ENCODE measurements around the gene LMAN2. TPM values are rescaled to one million over a fixed set of nuclear protein-coding genes. Genes with fewer than 3 reads are reported as not detected.
"Not testable (repeated sequence)": the region's sequence is repeated elsewhere in the genome, so short reads cannot be mapped to it uniquely, and the experiment has no call there.

LMAN2 gene
- total and polyA plus RNA-seq, 10 donors: 50.1 to 211 (median 98.1) TPM

DNA sequence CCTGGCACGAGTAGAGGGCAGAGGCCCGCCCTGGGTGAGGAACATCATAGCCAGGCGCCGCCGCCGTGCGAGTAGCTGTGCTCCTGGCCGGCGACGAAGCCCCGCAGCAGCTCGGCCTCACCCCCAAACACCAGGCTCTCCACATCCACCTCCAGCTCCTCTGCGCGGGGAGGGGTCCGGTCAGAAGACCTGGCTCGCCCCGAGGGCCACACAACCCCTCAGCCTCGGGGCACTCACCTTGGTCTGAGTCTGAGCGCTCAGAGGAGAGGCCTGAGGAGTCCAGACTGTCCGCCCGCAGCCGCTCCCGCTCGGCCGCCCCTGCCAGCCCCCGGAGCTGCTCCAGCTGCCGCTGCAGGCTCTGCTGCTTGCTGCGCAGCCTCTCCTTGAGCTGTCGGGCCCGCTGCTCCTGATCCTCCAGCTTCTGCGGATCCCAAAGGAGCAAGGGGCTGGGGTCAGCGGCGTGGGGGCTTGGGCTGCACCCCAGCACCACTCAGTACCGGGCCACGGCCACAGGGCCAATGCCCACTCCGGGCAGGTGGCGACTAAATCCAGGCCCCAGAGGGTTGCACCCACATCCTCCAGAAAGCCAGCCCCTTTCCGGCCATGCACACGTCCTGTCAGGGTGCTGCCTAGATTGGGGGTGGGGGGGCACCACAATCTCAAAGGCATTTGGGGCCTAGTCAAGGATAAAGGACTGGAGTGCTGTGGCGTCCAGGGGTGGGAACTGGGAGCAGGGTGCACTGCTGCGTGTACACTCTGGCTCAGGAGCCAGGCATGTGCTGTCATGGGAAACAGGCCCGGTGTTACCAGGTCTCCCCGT lies 43.7 kb downstream of the LMAN2 start:
- no peaks in the 10 kb centered on the region for H3K9me3 ChIP-seq
- no peaks in the 10 kb centered on the region for H3K27me3 ChIP-seq (replicated peaks in 1 of 7)
- peak overlapping the region; percentile 36 to 94 (median 91) for H3K27ac ChIP-seq
- peaks cover 0 to 45% (median 26%) of the 10 kb centered on the region in 6 donors for H3K36me3 ChIP-seq
- intact Hi-C loops (cut with DNase I; ENCODE audit: low total_unique reads): loop anchor here (10.0 kb wide), 1 partner anchor 193 kb away; no protein-coding TSS in a partner anchor
- peak; percentile 91 for DNase-seq
- WGBS, 5 donors: 57 to 83% (median 68%) methylated on average over 21 to 43 of the region's 43 CpGs
- TF ChIP-seq POLR2AphosphoS5 (IDR thresholded peaks at IDR 0.05): peak; percentile 49 to 81 (median 57)
- TF ChIP-seq POLR2A (IDR thresholded peaks at IDR 0.05): no peak
- H3K4me3 ChIP-seq: peak overlapping the region in 6 of 8 donors; percentile 18 to 97 (median 68)
- peaks cover 47 to 95% (median 91%) of the 10 kb centered on the region in 6 donors for H3K4me1 ChIP-seq

DNA sequence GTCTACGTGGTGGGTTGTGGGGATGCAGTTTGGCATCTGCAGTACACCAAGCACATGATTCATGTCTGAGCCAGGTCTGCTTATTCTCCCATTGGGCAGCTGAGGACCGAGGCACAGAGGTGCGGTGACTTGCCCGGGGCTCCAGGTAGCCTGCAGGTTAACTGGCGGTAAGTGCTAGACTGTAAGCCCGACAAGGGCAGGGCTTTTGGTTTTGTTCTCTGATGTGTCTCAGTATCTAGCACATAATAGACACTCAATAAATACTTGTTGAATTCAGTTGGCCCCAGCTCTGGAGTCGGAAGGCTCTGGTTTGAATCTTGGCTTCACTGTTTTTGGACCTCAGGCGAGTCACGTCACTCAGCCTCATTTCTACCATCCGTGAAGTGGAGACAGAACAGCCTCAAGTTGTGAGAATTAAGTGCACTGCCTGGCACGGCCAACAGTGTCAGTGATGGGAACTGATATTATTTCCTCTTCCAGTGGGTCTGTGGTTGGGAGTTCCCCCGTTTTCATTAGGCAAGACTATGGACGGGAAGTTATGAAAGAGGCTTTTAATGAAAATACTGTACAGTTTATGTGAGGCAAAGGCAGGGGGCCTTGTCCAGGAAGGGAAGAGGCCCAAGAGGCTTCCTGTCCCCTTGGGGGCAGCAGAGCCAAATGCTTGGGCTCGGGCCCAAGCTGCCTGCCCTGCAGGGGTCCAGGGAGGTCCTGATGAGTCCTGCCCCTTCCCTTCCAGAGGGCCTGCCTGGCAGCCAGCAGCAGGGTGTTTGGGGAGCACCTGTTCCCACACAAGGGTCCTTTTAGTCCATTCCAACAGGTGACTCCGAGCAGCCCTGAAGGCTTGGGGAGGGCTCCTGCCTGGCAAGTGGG lies 44.6 kb downstream of the LMAN2 start:
- H3K4me1 ChIP-seq: peaks cover 48 to 95% (median 92%) of the 10 kb centered on the region in 6 donors
- peaks cover 0 to 51% (median 26%) of the 10 kb centered on the region in 6 donors for H3K36me3 ChIP-seq
- DNase-seq: peak; percentile 88
- H3K27ac ChIP-seq: peak overlapping the region; percentile 36 to 94 (median 91)
- TF ChIP-seq POLR2A (IDR thresholded peaks at IDR 0.05): no peak
- TF ChIP-seq POLR2AphosphoS5 (IDR thresholded peaks at IDR 0.05): peak; percentile 62 to 87 (median 80)
- TF ChIP-seq, protein P1, sequence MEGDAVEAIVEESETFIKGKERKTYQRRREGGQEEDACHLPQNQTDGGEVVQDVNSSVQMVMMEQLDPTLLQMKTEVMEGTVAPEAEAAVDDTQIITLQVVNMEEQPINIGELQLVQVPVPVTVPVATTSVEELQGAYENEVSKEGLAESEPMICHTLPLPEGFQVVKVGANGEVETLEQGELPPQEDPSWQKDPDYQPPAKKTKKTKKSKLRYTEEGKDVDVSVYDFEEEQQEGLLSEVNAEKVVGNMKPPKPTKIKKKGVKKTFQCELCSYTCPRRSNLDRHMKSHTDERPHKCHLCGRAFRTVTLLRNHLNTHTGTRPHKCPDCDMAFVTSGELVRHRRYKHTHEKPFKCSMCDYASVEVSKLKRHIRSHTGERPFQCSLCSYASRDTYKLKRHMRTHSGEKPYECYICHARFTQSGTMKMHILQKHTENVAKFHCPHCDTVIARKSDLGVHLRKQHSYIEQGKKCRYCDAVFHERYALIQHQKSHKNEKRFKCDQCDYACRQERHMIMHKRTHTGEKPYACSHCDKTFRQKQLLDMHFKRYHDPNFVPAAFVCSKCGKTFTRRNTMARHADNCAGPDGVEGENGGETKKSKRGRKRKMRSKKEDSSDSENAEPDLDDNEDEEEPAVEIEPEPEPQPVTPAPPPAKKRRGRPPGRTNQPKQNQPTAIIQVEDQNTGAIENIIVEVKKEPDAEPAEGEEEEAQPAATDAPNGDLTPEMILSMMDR (IDR thresholded peaks at IDR 0.05 in 8 of 11, conservative IDR thresholded peaks at IDR 0.05 in 3 of 11): peak in 6 of 11 experiments; percentile 6 to 70 (median 36)
- H3K27me3 ChIP-seq (replicated peaks in 1 of 7): no peaks in the 10 kb centered on the region
- H3K4me3 ChIP-seq: peak overlapping the region in 6 of 8 donors; percentile 18 to 99 (median 92)
- 44 to 70% (median 54%) methylated on average over 14 to 15 of the region's 15 CpGs for WGBS, 5 donors
- H3K9me3 ChIP-seq: no peaks in the 10 kb centered on the region
- intact Hi-C loops (cut with DNase I; ENCODE audit: low total_unique reads): loop anchor here (10.0 kb wide), 1 partner anchor 192 kb away; no protein-coding TSS in a partner anchor

DNA sequence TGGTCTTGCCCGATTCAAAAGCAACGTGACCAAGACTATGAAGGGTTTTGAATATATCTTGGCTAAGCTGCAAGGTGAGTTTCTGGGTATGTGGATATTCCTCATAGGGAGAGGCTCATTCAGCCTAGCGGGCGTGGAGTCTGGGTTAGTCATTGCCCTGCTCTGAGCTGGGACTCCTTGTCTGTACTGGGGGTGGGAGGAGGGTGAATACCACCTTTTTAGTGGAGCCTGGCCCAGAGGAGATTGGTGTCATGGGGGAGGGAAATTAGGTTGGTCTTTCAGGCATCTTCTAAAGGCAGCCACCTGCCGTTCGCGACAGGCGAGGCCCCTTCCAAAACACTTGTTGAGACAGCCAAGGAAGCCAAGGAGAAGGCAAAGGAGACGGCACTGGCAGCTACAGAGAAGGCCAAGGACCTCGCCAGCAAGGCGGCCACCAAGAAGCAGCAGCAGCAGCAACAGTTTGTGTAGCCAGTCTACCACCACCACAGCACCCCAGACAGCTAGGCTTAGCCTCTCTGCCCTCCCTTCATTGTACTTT lies 45.3 kb downstream of the LMAN2 start:
- H3K9me3 ChIP-seq; DNase-seq; H3K27me3 ChIP-seq (replicated peaks in 1 of 7): not testable (repeated sequence)
- intact Hi-C loops (cut with DNase I; ENCODE audit: low total_unique reads): loop anchor here (10.0 kb wide), 1 partner anchor 191 kb away; no protein-coding TSS in a partner anchor
- 82 to 90% (median 87%) methylated on average over 10 to 11 of the region's 11 CpGs for WGBS, 5 donors
- Histone ChIP-seq H3K36me3 (peaks cover 0 to 58% (median 30%) of the 10 kb centered on the region in 6 donors), H3K27ac (peak overlapping the region in 7 of 8 donors; percentile 87 to 94 (median 91)), H3K4me1 (peaks cover 51 to 95% (median 92%) of the 10 kb centered on the region in 6 donors), H3K4me3 (peak overlapping the region in 6 of 8 donors; percentile 8 to 99 (median 92))

DNA sequence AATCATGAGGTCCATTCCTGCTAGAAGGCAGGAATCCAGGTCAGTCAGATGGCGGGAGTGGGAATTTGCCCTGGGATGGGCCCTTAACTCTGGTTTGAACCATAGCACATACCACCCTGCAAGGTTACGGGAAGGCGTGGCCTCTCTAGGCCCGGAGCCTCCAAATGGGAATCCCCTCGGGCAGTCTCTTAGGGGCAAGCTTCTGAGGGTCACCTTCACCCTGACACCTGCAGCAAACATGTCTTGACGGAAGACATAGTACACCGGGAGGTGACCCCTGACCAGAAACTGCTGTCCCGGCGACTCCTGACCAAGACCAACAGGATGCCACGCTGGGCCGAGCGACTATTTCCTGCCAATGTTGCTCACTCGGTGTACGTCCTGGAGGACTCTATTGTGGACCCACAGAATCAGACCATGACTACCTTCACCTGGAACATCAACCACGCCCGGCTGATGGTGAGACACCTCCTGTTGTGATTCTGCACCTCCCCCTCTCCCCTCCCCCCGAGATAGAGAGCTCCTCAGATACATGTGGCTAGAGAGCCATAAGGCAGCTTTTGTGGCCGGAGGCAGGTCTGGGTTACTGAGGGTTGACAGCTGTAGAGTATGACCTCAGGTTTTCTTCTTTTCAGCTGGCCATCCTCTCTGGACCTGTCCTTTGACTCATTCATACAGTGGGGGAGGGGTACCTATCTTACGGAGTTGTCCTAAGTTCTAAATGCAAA lies 46.9 kb downstream of the LMAN2 start:
- intact Hi-C loops (cut with DNase I; ENCODE audit: low total_unique reads): loop anchor here (10.0 kb wide), 1 partner anchor 190 kb away; no protein-coding TSS in a partner anchor
- peak overlapping the region; percentile 19 to 94 (median 90) for H3K27ac ChIP-seq
- peak; percentile 86 for DNase-seq
- TF ChIP-seq POLR2AphosphoS5 (IDR thresholded peaks at IDR 0.05) (no peak), POLR2A (IDR thresholded peaks at IDR 0.05) (no peak)
- TF ChIP-seq, protein P1 (IDR thresholded peaks at IDR 0.05 in 8 of 11, conservative IDR thresholded peaks at IDR 0.05 in 3 of 11): no peak
- H3K4me3 ChIP-seq: peak overlapping the region; percentile 77 to 99 (median 96)
- peaks cover 0 to 62% (median 30%) of the 10 kb centered on the region in 6 donors for H3K36me3 ChIP-seq
- no peaks in the 10 kb centered on the region for H3K27me3 ChIP-seq (replicated peaks in 1 of 7)
- peaks cover 51 to 95% (median 92%) of the 10 kb centered on the region in 6 donors for H3K4me1 ChIP-seq
- no peaks in the 10 kb centered on the region for H3K9me3 ChIP-seq
- 23 to 34% (median 26%) methylated on average over 14 to 19 of the region's 19 CpGs for WGBS, 5 donors
